Smooth muscle cell (in vitro differentiated cells): ENCODE measurements around the gene PGAP6. TPM values are rescaled to one million over a fixed set of nuclear protein-coding genes. Genes with fewer than 3 reads are reported as not detected.

Source experiments
- DNase-seq: peaks from one replicate; lab custom pipeline; 2025; ENCODE audit not compliant: unreplicated experiment; lab: John Stamatoyannopoulos, UW
- H2AFZ ChIP-seq: fragments of 200-600 bp; sonication (generic); 2 replicates; pipeline ENCODE4 v1.6.0; 2016; ENCODE audit warnings: antibody characterized with exemption, low read depth, mild to moderate bottlenecking
- H3F3A ChIP-seq: fragments of 200-600 bp; sonication (generic); 2 replicates; pipeline ENCODE4 v1.6.0; 2017; ENCODE audit warnings: antibody characterized with exemption, low read depth
- H3K27ac ChIP-seq: fragments of 200-600 bp; sonication (generic); 2 replicates; pipeline ENCODE4 v1.5.1; 2016; ENCODE audit warnings: low read depth, mild to moderate bottlenecking
- H3K27me3 ChIP-seq: fragments of 200-600 bp; sonication (generic); 2 replicates; pipeline ENCODE4 v1.6.1; 2016; ENCODE audit warnings: low read depth, mild to moderate bottlenecking
- H3K36me3 ChIP-seq: fragments of 200-600 bp; sonication (generic); 2 replicates; pipeline ENCODE4 v1.5.1; 2016; ENCODE audit warnings: low read depth
- H3K4me1 ChIP-seq: fragments of 200-600 bp; sonication (generic); 2 replicates; pipeline ENCODE4 v1.5.1; 2016; ENCODE audit warnings: low read depth
- H3K4me2 ChIP-seq: fragments of 200-600 bp; sonication (generic); 2 replicates; pipeline ENCODE4 v1.6.0; 2016; ENCODE audit warnings: mild to moderate bottlenecking
- H3K4me3 ChIP-seq: fragments of 200-600 bp; sonication (generic); 2 replicates; pipeline ENCODE4 v1.5.1; 2016; ENCODE audit warnings: mild to moderate bottlenecking
- H3K79me2 ChIP-seq: fragments of 200-600 bp; sonication (generic); 2 replicates; pipeline ENCODE4 v1.6.0; 2016; ENCODE audit warnings: low read depth, mild to moderate bottlenecking
- H3K9ac ChIP-seq: fragments of 200-600 bp; sonication (generic); 2 replicates; pipeline ENCODE4 v1.6.0; 2016; ENCODE audit warnings: low read depth
- H3K9me3 ChIP-seq: fragments of 200-600 bp; sonication (generic); replicated peaks from 2 replicates; pipeline ENCODE4 v1.5.1; 2016; ENCODE audit warnings: low read depth
- H4K20me1 ChIP-seq: fragments of 200-600 bp; sonication (generic); 2 replicates; pipeline ENCODE4 v1.6.0; 2016; ENCODE audit warnings: low read depth
- CTCF ChIP-seq: fragments of 200-600 bp; sonication (generic); IDR thresholded peaks from 2 replicates; pipeline ENCODE4 v1.5.1; 2017; ENCODE audit warnings: borderline replicate concordance, mild to moderate bottlenecking, antibody characterized with exemption; ENCODE audit not compliant: insufficient read depth, poor library complexity, severe bottlenecking
- WGBS: methylation state at CpG from one replicate; pipeline ENCODE4 v1.1.7; 2016; ENCODE audit warnings: low lambda C conversion rate; 5-methylcytosine and 5-hydroxymethylcytosine counted together
- polyA plus RNA-seq: library from polyadenylated mRNA; unstranded; fragments of >200 nt; fragmentation: Nextera tagmentation; extraction: Ambion mirVana; gene quantifications from 2 replicates; pipeline ENCODE4 v1.2.1, GENCODE V29; 2016
- total RNA-seq: library from RNA; depleted of rRNA; stranded (reverse); fragments of >200 nt; gene quantifications from 2 replicates; pipeline ENCODE4 v1.2.3, GENCODE V29; 2014

Gene PGAP6
- total and polyA plus RNA-seq, 2 experiments from 2014 or later: 57.1 to 80.0 TPM

GRCh38 chr16:340370-341091, 41.2 kb downstream of the PGAP6 start:
- Histone ChIP-seq H4K20me1 (peaks cover 94% of the 10 kb centered on the region), H3K36me3 (no peaks in the 10 kb centered on the region), H3K4me1 (no peaks in the 10 kb centered on the region), H3K27me3 (no peaks in the 10 kb centered on the region), H2AFZ (no peak overlapping the region), H3K79me2 (peaks cover 95% of the 10 kb centered on the region), H3K4me2 (no peak overlapping the region), H3F3A (peaks cover under 1% of the 10 kb centered on the region), H3K4me3 (no peak overlapping the region), H3K27ac (no peak overlapping the region), H3K9ac (no peak overlapping the region), H3K9me3 (no peaks in the 10 kb centered on the region)
- WGBS: 97% methylated on average over 23 of the region's 23 CpGs
- DNase-seq: no peak
- TF ChIP-seq CTCF: no peak

- Histone ChIP-seq H3F3A (no peaks in the 10 kb centered on the region), H3K27ac (no peak overlapping the region), H3K36me3 (no peaks in the 10 kb centered on the region), H3K27me3 (no peaks in the 10 kb centered on the region), H4K20me1 (peaks cover 94% of the 10 kb centered on the region), H3K4me1 (no peaks in the 10 kb centered on the region), H3K9me3 (no peaks in the 10 kb centered on the region), H3K4me3 (no peak overlapping the region), H3K4me2 (no peak overlapping the region), H2AFZ (no peak overlapping the region), H3K79me2 (peaks cover 94% of the 10 kb centered on the region), H3K9ac (no peak overlapping the region)
- TF ChIP-seq CTCF: no peak
- DNase-seq: no peak
- 94% methylated on average over 5 of the region's 5 CpGs for WGBS
Observed at GRCh38 chr16:339680-340079, 42.1 kb downstream of the PGAP6 start.

GRCh38 chr16:337975-338575, 43.7 kb downstream of the PGAP6 start:
- Histone ChIP-seq H3K36me3 (no peaks in the 10 kb centered on the region), H3K27me3 (no peaks in the 10 kb centered on the region), H4K20me1 (peaks cover 96% of the 10 kb centered on the region), H3F3A (no peaks in the 10 kb centered on the region), H3K27ac (no peak overlapping the region), H3K4me3 (no peak overlapping the region), H3K79me2 (peaks cover 94% of the 10 kb centered on the region), H3K9ac (no peak overlapping the region), H2AFZ (no peak overlapping the region), H3K4me1 (no peaks in the 10 kb centered on the region), H3K4me2 (no peak overlapping the region), H3K9me3 (no peaks in the 10 kb centered on the region)
- TF ChIP-seq CTCF: no peak
- 88% methylated on average over 21 of the region's 21 CpGs for WGBS
- no peak for DNase-seq
